ENCODE data around the gene MBNL1. TPM values are rescaled to one million over a fixed set of nuclear protein-coding genes. Genes with fewer than 3 reads are reported as not detected.
A peak's percentile ranks its signal among the peaks of the same experiment; 100 is the strongest.

Gene MBNL1
- polyA plus RNA-seq, 1 donor from 2014 or later: 200 TPM

- H3K4me1 Mint-ChIP-seq: peaks cover 18 to 20% (median 20%) of the 10 kb centered on the region in 3 donors
- H3K4me3 Mint-ChIP-seq: no peak overlapping the region
- H3K9me3 Mint-ChIP-seq: no peaks in the 10 kb centered on the region
- no peaks in the 10 kb centered on the region for H3K36me3 Mint-ChIP-seq
- H3K27me3 Mint-ChIP-seq: no peaks in the 10 kb centered on the region
- H3K27ac Mint-ChIP-seq: peak overlapping the region in 2 of 3 donors; percentile 23 to 43
Measured at GRCh38 chr3:152469248-152470025, 200.7 kb downstream of the MBNL1 start.

- no peaks in the 10 kb centered on the region for H3K27me3 Mint-ChIP-seq
- no peaks in the 10 kb centered on the region for H3K36me3 Mint-ChIP-seq
- H3K9me3 Mint-ChIP-seq: no peaks in the 10 kb centered on the region
- H3K27ac Mint-ChIP-seq: peak overlapping the region in 1 of 3 donors; percentile 34
- H3K4me1 Mint-ChIP-seq: peaks cover 18 to 20% (median 20%) of the 10 kb centered on the region in 3 donors
- no peak overlapping the region for H3K4me3 Mint-ChIP-seq
Measured at GRCh38 chr3:152470095-152470494, 201.4 kb downstream of the MBNL1 start.

- Mint-ChIP-seq H3K4me3 (no peak overlapping the region), H3K27me3 (no peaks in the 10 kb centered on the region), H3K4me1 (peaks cover 18 to 20% (median 20%) of the 10 kb centered on the region in 3 donors), H3K36me3 (no peaks in the 10 kb centered on the region), H3K27ac (peak overlapping the region in 2 of 3 donors; percentile 13 to 62), H3K9me3 (no peaks in the 10 kb centered on the region)
Measured at GRCh38 chr3:152470893-152471292, 202.2 kb downstream of the MBNL1 start.

GRCh38 chr3:152471814-152472671, 203.3 kb downstream of the MBNL1 start:
- Mint-ChIP-seq H3K27ac (peak overlapping the region; percentile 46 to 94 (median 80)), H3K27me3 (no peaks in the 10 kb centered on the region), H3K36me3 (no peaks in the 10 kb centered on the region)

GRCh38 chr3:152472672-152472954, 203.9 kb downstream of the MBNL1 start:
- Mint-ChIP-seq H3K4me1 (peaks cover 15 to 18% (median 16%) of the 10 kb centered on the region in 3 donors), H3K9me3 (no peaks in the 10 kb centered on the region), H3K27ac (peak overlapping the region; percentile 46 to 94 (median 80)), H3K36me3 (no peaks in the 10 kb centered on the region), H3K4me3 (peak overlapping the region; percentile 37 to 89 (median 76)), H3K27me3 (no peaks in the 10 kb centered on the region)

More at GRCh38 chr3:152471814-152472671, 203.3 kb downstream of the MBNL1 start:
- H3K9me3 Mint-ChIP-seq: no peaks in the 10 kb centered on the region
- peaks cover 16% of the 10 kb centered on the region in 3 donors for H3K4me1 Mint-ChIP-seq
- H3K4me3 Mint-ChIP-seq: peak overlapping the region; percentile 37 to 89 (median 76)

GRCh38 chr3:152474585-152474984, 205.9 kb downstream of the MBNL1 start:
- no peak overlapping the region for H3K27ac Mint-ChIP-seq
- H3K27me3 Mint-ChIP-seq: no peaks in the 10 kb centered on the region
- no peaks in the 10 kb centered on the region for H3K36me3 Mint-ChIP-seq
- peak overlapping the region in 1 of 4 donors; percentile 24 for H3K4me3 Mint-ChIP-seq
- H3K9me3 Mint-ChIP-seq: peaks cover 0 to 1% (median 0%) of the 10 kb centered on the region in 3 donors
- H3K4me1 Mint-ChIP-seq: peaks cover 18 to 22% (median 19%) of the 10 kb centered on the region in 3 donors

GRCh38 chr3:152477422-152477821, 208.7 kb downstream of the MBNL1 start:
- Mint-ChIP-seq H3K27me3 (no peaks in the 10 kb centered on the region), H3K36me3 (no peaks in the 10 kb centered on the region), H3K4me1 (peaks cover 31 to 33% (median 31%) of the 10 kb centered on the region in 3 donors), H3K9me3 (peaks cover 1 to 3% (median 2%) of the 10 kb centered on the region in 3 donors), H3K4me3 (no peak overlapping the region), H3K27ac (no peak overlapping the region)

- H3K4me1 Mint-ChIP-seq: peaks cover 27 to 35% (median 28%) of the 10 kb centered on the region in 3 donors
- H3K9me3 Mint-ChIP-seq: peaks cover 1 to 10% (median 10%) of the 10 kb centered on the region in 3 donors
- peaks cover 3% of the 10 kb centered on the region for H3K36me3 Mint-ChIP-seq
- H3K27me3 Mint-ChIP-seq: no peaks in the 10 kb centered on the region
- H3K4me3 Mint-ChIP-seq: peak overlapping the region in 2 of 4 donors; percentile 79
- H3K27ac Mint-ChIP-seq: no peak overlapping the region
Measured at GRCh38 chr3:152480282-152480953, 211.7 kb downstream of the MBNL1 start.

GRCh38 chr3:152486364-152486763, 217.6 kb downstream of the MBNL1 start:
- Mint-ChIP-seq H3K9me3 (peaks cover 0 to 10% (median 10%) of the 10 kb centered on the region in 3 donors), H3K27me3 (no peaks in the 10 kb centered on the region), H3K4me3 (no peak overlapping the region), H3K27ac (no peak overlapping the region), H3K36me3 (peaks cover 5% of the 10 kb centered on the region), H3K4me1 (peaks cover 6 to 22% (median 11%) of the 10 kb centered on the region in 3 donors)

- Mint-ChIP-seq H3K4me1 (peaks cover 7 to 18% (median 10%) of the 10 kb centered on the region in 3 donors), H3K9me3 (peaks cover 0 to 2% (median 0%) of the 10 kb centered on the region in 3 donors), H3K27ac (peak overlapping the region in 1 of 3 donors; percentile 3)
Measured at GRCh38 chr3:152488449-152488848, 219.7 kb downstream of the MBNL1 start.

GRCh38 chr3:152491922-152492321, 223.2 kb downstream of the MBNL1 start:
- Mint-ChIP-seq H3K9me3 (no peaks in the 10 kb centered on the region), H3K4me1 (peaks cover 8 to 31% (median 25%) of the 10 kb centered on the region in 3 donors), H3K27me3 (no peaks in the 10 kb centered on the region), H3K36me3 (peaks cover 4% of the 10 kb centered on the region), H3K4me3 (no peak overlapping the region), H3K27ac (peak overlapping the region in 1 of 3 donors; percentile 4)

More at GRCh38 chr3:152488449-152488848, 219.7 kb downstream of the MBNL1 start:
- Mint-ChIP-seq H3K4me3 (no peak overlapping the region), H3K36me3 (peaks cover 5% of the 10 kb centered on the region), H3K27me3 (no peaks in the 10 kb centered on the region)

- Mint-ChIP-seq H3K9me3 (peaks cover 0 to 3% (median 0%) of the 10 kb centered on the region in 3 donors), H3K27me3 (no peaks in the 10 kb centered on the region), H3K36me3 (peaks cover 2% of the 10 kb centered on the region), H3K27ac (peak overlapping the region in 2 of 3 donors; percentile 50 to 89), H3K4me3 (peak overlapping the region; percentile 80 to 95 (median 84)), H3K4me1 (peaks cover 25 to 45% (median 44%) of the 10 kb centered on the region in 3 donors)
Measured at GRCh38 chr3:152496286-152496685, 227.6 kb downstream of the MBNL1 start.

GRCh38 chr3:152496716-152497115, 228.0 kb downstream of the MBNL1 start:
- peaks cover 23 to 42% (median 41%) of the 10 kb centered on the region in 3 donors for H3K4me1 Mint-ChIP-seq
- peak overlapping the region; percentile 80 to 95 (median 84) for H3K4me3 Mint-ChIP-seq
- H3K27ac Mint-ChIP-seq: peak overlapping the region in 2 of 3 donors; percentile 50 to 89
- H3K27me3 Mint-ChIP-seq: no peaks in the 10 kb centered on the region
- peaks cover 2% of the 10 kb centered on the region for H3K36me3 Mint-ChIP-seq
- peaks cover 0 to 3% (median 0%) of the 10 kb centered on the region in 3 donors for H3K9me3 Mint-ChIP-seq

GRCh38 chr3:152497457-152497856, 228.7 kb downstream of the MBNL1 start:
- Mint-ChIP-seq H3K27ac (peak overlapping the region; percentile 14 to 76 (median 71)), H3K9me3 (peaks cover 0 to 8% (median 0%) of the 10 kb centered on the region in 3 donors), H3K4me1 (peaks cover 22 to 41% (median 36%) of the 10 kb centered on the region in 3 donors)

More at GRCh38 chr3:152497457-152497856, 228.7 kb downstream of the MBNL1 start:
- Mint-ChIP-seq H3K36me3 (peaks cover 4% of the 10 kb centered on the region), H3K4me3 (peak overlapping the region; percentile 12 to 85 (median 58)), H3K27me3 (no peaks in the 10 kb centered on the region)
